HG03139 (cell line): ENCODE measurements around the gene QRICH1.
A peak's percentile ranks its signal among the peaks of the same experiment; 100 is the strongest.
"Not testable (repeated sequence)": the region's sequence is repeated elsewhere in the genome, so short reads cannot be mapped to it uniquely, and the experiment has no call there.

ENCODE experiments used
- ATAC-seq: cut with Tn5 transposase; IDR thresholded peaks from one replicate; pipeline ENCODE4 v1.9.1; 2021; ENCODE audit not compliant: unreplicated experiment

Gene QRICH1

DNA sequence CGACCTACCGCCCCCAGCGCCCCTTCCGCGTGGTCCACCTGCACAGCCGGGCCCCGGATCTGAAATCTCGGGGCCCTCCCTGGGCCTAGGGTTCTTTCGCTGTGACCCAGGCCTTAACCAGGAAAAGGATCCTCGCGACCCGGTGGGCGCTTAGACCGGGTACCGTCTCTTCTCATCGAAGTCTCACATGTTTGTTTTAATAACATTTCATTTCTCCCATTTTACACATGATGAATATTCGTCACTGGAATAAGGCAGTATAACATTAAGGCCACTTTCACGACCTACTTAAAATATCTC lies 75.2 kb downstream of the QRICH1 start:
- no peak for ATAC-seq

DNA sequence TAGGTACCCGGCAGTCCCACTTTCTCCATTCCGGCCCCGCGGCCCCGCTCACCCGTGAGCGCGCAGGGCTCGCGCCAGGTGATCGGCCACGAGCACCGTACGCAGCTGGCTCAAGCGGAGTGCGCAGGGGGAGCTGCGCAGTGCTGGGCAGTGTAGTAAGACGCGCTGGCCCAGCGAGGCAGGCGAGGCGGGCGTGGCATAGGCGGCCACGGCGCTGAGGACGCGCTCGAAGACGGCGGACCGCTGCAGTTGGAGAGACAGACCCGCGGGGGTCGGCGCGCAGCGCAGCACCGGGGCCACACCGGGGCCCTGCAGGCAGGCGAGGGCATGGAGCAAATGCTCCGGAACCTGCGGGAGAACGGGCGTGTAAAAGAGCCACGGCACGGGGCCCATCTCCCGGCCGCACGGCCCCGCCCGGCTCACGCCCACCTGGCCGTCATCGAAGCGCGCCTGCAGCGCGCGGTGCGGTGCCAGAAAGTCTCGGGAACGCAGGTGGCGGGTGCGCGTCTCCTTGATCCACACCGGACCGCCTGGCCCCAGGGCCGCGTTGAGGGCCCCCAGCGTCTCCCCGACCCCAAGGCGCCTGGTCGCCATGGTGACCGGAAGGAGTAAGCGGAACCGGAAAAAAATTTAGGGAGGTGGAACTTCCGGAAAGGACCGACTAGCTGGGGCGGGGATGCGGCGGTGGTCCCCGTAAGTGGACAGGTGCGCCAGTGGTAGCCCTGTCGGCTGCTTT lies 75.7 kb downstream of the QRICH1 start, which contains the start of gene DALRD3:
Gene DALRD3, minus strand, starts transcription at position 610 of the 736 bp plus-strand sequence. Its CDS starts 16 bp downstream, at position 594.
- ATAC-seq: no peak

DNA sequence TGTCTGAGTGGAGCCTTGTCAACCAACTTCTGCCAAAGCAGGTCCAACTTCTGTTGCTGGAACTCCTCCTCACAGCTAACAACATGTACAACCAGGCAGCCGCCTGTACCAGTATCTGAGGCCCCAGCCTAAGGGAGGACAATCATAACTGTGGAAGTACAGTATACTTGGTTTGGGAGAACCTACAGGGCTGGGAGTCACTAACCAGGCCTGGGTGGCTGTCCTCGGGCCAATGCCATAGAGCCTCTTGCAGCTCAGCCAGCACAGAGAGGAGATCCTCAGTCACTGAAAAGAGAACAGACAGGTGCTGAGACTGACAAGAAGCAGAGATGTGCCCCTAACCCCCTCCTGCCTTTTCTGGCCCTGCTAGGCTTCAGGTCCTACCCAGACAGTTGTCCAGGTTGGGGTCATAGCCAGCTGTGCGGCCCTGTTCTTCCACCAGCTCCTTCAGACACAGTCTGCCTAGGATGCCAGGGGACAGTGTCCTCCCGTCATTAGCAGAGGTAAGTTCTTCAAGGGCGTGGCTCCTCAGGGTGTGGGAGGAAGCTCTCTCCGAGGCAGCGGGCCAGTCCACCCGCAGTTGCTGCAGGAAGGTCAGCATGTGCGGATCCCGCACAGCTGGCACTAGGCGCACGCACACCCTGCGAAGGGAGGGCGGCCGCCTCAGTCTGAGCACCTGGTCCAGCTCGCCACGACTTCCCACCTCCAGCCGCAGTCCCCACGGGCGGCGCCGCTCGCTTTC lies 76.5 kb downstream of the QRICH1 start:
- no peak for ATAC-seq

DNA sequence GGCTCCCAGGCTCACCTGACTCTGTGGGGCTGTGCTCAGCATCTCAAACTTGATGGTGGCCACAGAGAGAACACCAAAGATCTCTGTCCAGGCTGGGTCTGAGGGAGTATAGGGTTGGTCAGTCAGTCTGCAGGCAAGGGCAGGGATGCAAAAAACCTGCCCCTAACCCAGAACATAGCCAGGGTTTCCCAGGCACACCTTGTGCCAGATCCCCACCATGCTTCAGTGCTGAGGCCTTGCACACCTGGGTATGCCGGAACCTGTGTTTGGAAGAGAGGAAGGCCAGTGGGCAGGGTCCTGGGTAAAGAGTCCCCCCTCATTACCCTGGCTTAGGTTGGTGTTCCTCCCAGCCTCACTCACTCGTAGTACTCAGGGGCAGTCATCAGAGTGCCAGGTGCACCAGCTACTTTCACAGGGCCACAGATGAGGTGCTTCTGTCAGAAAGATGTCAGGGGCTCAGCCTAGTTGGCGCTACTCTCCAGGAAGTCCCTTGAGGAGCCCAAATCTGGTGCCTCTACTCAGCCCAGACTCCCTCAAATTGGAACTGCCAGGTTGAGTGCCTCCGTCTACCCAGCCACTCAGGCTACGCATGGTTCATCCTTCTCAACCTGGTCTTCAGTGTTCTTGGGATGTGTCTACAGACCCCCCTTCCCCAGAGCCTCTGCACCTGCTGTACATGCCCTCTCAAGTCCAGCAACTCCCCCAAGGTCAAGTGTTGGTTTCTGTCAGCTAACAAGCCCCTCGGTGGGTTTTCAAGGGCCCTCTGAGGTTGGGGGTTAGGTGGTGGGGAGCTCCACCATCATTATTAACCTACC lies 77.2 kb downstream of the QRICH1 start:
- no peak for ATAC-seq

DNA sequence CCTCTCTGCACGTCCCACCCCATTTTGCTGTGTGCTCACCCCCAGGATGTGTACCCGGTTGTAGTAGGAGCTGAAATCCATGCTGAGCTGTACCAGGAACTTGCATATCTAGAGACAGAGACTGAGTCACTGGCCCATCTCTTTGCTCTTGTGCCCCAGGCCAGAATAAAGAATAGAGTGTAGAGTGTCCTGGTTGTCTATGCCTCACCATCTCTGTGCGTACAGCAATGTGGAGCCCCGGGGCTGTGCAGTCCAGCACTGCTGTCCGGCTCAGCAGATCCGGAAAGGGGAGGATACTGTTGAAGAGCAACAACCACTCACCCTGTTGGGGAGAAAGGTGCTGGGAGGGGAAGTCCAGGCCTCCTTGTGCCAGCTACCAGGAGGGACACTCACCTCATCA lies 78.1 kb downstream of the QRICH1 start:
- no peak for ATAC-seq

DNA sequence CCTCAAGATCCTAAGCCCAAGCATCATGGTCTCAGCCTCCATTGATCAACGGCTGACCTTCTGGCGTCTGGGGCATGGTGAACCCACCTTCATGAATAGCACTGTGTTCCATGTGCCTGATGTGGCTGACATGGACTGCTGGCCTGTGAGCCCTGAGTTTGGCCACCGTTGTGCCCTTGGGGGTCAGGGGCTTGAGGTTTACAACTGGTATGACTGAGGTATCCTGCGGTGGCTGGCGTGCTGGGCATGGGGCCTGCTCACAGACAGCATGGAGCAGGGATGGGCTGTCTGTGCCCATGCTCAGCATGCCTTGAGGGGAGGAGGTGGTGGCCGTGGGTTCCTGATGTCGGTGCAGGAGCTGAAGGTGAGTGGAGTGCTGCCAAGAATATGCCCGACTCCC lies 78.8 kb downstream of the QRICH1 start:
- no peak for ATAC-seq

DNA sequence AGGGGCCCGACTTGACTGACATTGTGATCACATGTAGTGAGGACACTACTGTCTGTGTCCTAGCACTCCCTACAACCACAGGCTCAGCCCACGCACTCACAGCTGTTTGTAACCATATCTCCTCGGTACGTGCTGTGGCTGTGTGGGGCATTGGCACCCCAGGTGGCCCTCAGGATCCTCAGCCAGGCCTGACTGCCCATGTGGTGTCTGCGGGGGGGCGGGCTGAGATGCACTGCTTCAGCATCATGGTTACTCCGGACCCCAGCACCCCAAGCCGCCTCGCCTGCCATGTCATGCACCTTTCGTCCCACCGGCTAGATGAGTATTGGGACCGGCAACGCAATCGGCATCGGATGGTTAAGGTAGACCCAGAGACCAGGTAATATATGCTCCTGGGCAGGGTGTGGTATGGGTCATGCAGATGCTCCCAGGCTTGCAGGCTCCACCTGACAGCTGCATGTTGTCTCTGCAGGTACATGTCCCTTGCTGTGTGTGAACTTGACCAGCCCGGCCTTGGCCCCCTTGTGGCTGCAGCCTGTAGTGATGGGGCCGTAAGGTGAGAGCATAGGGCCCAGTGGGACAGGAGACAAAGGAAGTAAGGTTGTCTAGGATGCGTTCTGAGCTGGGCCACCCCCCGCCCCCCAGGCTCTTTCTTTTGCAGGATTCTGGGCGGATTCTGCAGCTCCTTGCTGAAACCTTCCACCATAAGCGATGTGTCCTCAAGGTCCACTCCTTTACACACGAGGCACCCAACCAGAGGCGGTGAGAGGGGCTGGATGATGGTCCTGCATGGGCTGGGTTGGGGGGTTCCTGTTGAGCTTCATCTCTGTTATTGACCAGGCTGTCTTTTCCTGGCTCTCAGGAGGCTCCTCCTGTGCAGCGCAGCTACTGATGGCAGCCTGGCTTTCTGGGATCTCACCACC lies 79.9 kb downstream of the QRICH1 start:
- ATAC-seq: no peak

DNA sequence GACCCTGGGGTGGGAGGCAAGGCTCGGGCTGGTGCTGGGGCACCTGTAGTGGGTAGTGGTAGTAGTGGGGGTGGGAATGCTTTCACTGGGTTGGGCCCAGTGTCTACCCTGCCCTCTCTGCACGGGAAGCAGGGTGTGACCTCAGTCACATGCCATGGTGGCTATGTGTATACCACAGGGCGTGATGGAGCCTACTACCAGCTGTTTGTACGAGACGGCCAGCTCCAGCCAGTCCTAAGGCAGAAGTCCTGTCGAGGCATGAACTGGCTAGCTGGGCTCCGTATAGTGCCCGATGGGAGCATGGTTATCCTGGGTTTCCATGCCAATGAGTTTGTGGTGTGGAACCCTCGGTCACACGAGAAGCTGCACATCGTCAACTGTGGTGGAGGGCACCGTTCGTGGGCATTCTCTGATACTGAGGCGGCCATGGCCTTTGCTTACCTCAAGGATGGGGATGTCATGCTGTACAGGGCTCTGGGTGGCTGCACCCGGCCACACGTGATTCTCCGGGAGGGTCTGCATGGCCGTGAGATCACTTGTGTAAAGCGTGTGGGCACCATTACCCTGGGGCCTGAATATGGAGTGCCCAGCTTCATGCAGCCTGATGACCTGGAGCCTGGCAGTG lies 80.6 kb downstream of the QRICH1 start:
- no peak for ATAC-seq

DNA sequence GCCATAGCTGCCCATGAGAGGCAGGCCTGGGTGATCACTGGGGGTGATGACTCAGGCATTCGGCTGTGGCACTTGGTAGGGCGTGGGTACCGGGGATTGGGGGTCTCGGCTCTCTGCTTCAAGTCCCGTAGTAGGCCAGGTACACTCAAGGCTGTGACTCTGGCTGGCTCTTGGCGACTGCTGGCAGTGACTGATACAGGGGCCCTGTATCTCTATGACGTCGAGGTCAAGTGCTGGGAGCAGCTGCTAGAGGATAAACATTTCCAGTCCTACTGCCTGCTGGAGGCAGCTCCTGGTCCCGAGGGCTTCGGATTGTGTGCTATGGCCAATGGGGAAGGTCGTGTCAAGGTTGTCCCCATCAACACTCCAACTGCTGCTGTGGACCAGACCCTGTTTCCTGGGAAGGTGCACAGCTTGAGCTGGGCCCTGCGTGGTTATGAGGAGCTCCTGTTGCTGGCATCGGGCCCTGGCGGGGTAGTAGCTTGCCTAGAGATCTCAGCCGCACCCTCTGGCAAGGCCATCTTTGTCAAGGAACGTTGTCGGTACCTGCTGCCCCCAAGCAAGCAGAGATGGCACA lies 81.3 kb downstream of the QRICH1 start:
- no peak for ATAC-seq

DNA sequence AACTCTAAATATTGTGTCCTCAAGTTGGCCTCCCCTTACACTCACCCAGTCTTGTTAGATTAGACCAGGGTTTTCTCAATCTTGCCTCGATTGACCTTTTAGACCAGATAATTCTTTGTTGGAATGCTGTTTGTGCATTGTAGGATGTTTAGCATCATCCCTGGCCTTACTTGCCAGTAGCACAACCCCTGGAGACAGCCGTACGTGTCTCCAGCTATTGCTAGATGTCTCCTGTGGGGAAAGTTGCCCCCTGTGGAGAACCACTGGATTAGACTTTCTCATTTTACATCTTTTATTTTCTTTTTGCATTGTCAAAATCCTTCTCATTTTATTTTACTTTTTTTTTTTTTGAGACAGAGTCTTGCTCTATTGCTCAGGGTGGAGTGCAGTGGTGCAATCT lies 84.5 kb downstream of the QRICH1 start:
- no peak for ATAC-seq

DNA sequence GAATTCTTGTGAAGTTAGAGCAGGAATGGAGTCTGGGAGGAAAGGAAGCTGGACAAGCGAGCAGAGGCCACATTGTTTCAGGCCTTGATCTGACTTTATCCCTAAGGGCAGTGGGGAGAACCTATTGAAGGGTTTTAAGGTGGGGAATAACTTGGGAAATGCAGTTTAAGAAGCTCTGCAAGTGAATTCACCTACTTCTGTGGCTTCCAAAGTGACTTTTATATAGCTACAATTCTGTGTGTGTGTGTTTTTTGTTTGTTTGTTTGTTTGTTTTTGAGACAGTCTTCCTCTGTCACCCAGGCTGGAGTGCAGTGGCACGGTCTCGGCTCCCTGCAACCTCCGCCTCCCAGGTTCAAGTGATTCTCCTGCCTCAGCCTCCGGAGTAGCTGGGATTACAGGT lies 85.2 kb downstream of the QRICH1 start:
- not testable (repeated sequence) for ATAC-seq

DNA sequence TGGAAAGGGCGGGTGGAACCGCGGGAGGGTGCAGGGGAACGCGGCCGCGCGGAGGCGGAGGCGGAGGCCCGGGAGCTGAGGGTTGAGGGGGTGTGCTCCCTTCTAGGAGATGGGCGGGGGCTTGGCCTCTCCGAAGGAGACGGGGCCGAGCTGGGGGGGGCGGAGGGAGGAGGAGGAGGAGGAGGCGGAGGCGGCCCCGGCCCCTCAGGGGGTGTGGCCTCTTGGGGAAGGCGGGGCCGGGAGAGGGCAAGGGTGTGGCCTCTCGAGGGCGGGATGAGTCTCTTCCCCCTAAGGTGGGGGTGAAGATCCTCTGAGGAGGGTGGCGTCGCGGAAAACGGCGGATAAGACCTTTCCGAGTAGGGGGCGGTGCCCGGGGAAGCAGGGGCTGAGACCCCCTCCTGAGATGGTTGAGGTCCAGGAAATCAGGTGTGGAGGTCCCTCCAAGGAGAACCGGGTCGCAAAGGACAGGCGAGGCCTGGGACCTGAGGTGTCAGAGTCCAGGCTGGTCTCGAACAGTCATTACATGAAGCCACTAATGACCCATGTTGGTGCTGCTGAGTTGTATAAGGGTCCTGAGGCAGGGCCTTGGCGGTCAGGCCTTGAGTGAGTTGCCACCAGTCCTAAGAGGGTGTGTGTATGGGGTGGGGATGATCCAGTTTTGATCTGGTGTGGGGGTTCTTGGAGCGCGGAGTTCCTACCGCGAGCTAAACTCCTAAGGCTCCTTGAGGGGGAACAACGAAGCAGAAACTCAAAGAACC lies 85.9 kb downstream of the QRICH1 start:
- ATAC-seq: peak; percentile 26

DNA sequence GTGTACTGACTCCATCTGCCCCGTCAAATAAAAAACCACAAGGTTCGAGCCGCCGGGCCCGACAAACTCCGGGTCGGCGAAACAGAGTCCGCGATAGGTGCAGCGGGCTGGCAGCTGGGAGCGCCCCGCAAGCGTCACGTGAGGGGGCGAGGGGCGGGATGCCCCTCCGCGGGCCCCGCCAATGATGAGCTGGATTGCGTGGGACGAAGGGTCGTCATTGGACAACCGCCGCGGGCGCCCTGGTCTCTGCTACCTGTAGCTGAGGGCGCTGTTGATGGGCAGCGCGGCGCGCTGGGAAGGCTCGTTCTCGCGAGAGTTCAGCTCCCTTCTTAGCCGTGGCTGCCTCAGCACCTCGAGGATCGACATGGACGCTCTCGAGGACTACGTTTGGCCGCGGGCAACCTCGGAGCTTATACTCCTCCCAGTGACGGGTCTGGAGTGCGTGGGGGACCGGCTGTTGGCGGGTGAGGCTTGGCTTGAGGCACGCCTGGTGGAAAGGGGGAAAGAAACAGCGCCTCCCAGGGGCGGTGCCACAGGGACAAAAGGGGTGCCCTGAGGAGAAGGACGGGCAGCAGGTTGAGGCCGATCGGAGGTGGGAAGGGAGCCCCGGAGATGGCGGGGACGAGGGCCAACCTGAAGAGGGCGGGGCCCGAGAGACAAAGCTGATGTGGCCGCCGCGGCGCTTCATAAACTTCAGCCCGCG lies 86.7 kb downstream of the QRICH1 start, which contains the start of gene WDR6:
Gene WDR6, plus strand, starts transcription at position 324 of the 703 bp plus-strand sequence. Its CDS starts 41 bp downstream, at position 365.
- peak; percentile 84 for ATAC-seq

DNA sequence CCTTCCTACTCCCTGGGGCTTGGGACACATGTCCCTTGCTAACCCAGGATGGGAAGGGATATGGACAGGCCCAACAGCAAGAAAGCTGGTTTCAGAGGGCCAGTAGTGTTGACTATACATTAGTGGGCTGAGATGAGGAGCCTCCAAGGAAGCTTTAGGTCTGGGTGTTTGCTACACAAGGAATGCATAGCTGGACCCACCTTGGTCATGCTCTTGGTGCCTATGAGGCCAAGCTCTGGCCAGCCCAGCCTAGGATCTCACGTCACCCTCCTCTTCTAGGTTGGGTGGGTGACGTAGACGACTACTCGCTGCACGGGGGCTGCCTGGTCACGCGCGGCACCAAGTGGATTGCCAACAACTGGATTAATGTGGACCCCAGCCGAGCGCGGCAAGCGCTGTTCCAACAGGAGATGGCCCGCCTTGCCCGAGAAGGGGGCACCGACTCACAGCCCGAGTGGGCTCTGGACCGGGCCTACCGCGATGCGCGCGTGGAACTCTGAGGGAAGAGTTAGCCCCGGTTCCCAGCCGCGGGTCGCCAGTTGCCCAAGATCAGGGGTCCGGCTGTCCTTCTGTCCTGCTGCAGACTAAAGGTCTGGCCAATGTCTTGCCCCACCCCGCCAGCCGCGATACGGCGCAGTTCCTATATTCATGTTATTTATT lies 87.3 kb downstream of the QRICH1 start:
- ATAC-seq: no peak

DNA sequence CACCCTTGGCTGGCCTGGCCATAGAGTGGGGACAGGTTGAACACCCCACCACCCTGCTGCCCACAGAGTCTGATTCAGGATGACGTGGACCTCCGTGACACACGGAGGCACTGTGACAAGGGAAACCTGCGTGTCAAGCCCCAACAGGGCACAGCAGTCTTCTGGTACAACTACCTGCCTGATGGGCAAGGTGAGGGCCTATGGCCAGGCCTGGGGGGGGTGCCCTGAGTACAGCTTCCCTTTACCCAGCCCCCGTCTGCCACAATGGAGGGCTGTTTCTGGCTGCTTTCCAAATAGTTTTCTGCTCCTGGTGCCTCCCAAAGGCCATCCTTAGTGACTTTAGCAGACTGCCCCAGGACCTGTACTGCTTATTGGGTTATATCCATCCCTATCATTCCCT lies 87.9 kb downstream of the QRICH1 start:
- no peak for ATAC-seq

DNA sequence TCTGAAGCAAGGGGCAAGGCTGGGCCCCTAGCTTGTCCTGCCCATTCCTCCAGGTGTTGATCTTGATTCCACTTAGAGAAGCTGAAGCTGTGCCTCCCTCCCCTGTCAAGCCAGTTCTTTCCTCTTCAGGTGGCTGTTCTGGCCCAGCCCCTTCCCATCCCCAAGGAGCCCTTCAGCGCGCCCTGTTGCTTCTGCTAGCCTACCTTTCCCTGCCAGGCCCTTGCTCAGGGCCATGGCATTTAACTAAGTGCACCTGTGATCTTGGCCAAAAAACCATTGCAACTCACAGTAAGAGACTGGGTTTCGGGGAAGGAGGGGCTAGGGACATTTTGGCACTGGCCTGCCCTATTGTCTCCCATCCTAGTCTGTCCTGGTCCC lies 88.6 kb downstream of the QRICH1 start:
- ATAC-seq: no peak

DNA sequence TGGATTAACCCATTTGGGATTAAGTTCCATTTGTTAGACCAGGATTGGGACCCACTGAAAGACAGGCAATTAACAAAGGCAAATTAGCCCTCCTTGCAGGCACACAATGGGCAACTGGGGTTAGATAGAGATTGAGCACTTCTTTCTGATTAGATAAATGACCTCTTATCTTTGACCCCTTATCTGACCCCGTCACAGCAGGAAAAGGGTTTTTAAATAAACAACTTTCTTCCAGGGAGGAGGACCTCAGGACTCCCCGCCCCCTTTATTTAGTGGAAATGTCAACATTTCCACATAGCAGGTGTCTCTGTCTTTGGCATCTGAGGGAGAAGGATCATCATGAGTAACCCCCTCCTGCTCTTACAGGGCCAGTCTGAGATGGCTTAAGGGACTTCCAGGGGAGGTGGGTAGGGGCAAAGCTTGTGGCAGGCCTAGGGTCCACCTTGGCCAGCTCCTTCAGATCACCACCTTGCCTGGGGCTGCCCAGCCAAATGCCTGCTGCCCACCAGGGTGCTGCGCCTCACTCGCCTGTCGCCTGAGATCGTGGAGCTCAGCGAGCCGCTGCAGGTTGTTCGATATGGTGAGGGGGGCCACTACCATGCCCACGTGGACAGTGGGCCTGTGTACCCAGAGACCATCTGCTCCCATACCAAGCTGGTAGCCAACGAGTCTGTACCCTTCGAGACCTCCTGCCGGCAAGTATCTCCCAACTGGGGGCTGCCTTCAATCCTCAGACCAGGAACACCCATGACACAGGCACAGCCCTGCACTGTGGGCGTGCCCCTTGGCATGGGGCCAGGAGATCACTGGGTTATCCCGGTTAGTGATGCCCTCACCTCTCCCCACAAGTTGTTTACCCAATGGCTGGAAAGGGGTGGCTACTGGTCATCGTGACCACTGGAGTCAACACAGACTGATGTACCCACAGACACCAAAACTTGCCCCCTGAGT lies 89.2 kb downstream of the QRICH1 start:
- no peak for ATAC-seq
